Small intestine (tissue), 7 donors: ENCODE data around the gene YARS2. TPM values are rescaled to one million over a fixed set of nuclear protein-coding genes. Genes with fewer than 3 reads are reported as not detected.
"Not testable (repeated sequence)": the region's sequence is repeated elsewhere in the genome, so short reads cannot be mapped to it uniquely, and the experiment has no call there.

Experiments
- DNase-seq, 2 donors: peaks; one replicate each; pipeline versions ENCODE4 v3.0.0 to v3.0.0-alpha.2; 2013
- FAIRE-seq: peaks from 2 replicates; lab custom pipeline; 2012; peaks lifted over from hg19 to GRCh38; lab: Jason Lieb, UNC
- H3K27ac ChIP-seq, 3 donors: one replicate each; pipeline ENCODE4 v1.5.1; 2013; ENCODE audit warnings: low read length in 2 of 3, mild to moderate bottlenecking in 2 of 3, control low read depth in 1 of 3, inconsistent platforms in 1 of 3, low read depth in 1 of 3, moderate library complexity in 1 of 3
- H3K27me3 ChIP-seq, 3 donors: one replicate each; pipeline ENCODE4 v1.6.1; 2013; ENCODE audit warnings: low read length in 3 of 3, inconsistent platforms in 1 of 3; ENCODE audit not compliant: control insufficient read depth in 3 of 3, insufficient read depth in 3 of 3
- H3K36me3 ChIP-seq, 3 donors: one replicate each; pipeline ENCODE4 v1.6.1; 2013; ENCODE audit warnings: low read length in 3 of 3, inconsistent platforms in 1 of 3, low read depth in 1 of 3, mild to moderate bottlenecking in 1 of 3, moderate library complexity in 1 of 3; ENCODE audit not compliant: control insufficient read depth in 3 of 3, insufficient read depth in 2 of 3
- H3K4me1 ChIP-seq, 3 donors: one replicate each; pipeline ENCODE4 v1.6.1; 2013; ENCODE audit warnings: low read length in 2 of 3, inconsistent platforms in 1 of 3, low read depth in 1 of 3, mild to moderate bottlenecking in 1 of 3, moderate library complexity in 1 of 3; ENCODE audit not compliant: control insufficient read depth in 3 of 3, insufficient read depth in 2 of 3
- H3K4me3 ChIP-seq, 3 donors: one replicate each; pipeline ENCODE4 v1.5.1; 2013; ENCODE audit warnings: low read length in 3 of 3, control low read depth in 1 of 3, inconsistent platforms in 1 of 3, low read depth in 1 of 3, mild to moderate bottlenecking in 1 of 3, moderate library complexity in 1 of 3
- H3K9me3 ChIP-seq, 2 donors: one replicate each; pipeline ENCODE4 v1.6.1; 2013; ENCODE audit warnings: low read depth in 1 of 2, low read length in 1 of 2; ENCODE audit not compliant: control insufficient read depth in 2 of 2, insufficient read depth in 1 of 2
- WGBS, 3 donors: extraction: QIAGEN DNeasy Blood & Tissue Kit; methylation state at CpG; one replicate each; pipeline ENCODE4 v1.1.7; 2013; 5-methylcytosine and 5-hydroxymethylcytosine counted together
- polyA plus RNA-seq, 4 donors: library from polyadenylated mRNA; stranded (reverse) in 3 of 4; unstranded in 1 of 4; fragments of 200-250 nt in 3 of 4; fragments of 120-200 nt in 1 of 4; gene quantifications; one replicate each; pipeline versions ENCODE4 v1.2.1 to v1.2.3, GENCODE V29; 2013
- donor health status: healthy with polysubstance abuse.
- donor health status: control.
- donor health status: control.
- donor health status: Bipolar disorder and iron deficiency.
- donor health status: healthy.

YARS2 gene
- polyA plus RNA-seq, 4 donors = 5.4 to 19.0 (median 13.0) TPM

DNA sequence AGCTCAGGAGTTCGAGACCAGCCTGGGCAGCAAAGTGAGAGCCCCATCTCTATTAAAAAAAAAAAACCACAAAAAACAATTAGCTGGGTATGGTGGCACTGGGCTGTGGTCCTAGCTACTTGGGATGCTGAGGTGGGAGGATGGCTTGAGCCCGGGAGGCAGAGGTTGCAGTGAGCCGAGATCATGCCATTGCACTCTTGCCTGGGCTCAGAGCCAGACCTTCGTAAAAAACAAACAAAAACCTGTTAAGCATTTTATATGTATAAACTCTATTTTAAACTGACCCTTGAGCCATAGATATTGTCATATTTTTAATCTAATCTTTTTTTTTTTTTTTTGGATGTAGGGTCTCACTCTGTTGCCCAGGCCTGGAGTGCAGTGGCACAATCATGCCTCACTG lies 40.9 kb downstream of the YARS2 start:
- no peak for DNase-seq
- whole genome bisulfite sequencing, 3 donors = 38 to 70% (median 39%) methylated on average over 4 of the region's 4 CpGs
- H3K27me3 ChIP-seq = no peaks in the 10 kb centered on the region
- H3K27ac ChIP-seq = no peak overlapping the region
- no peak for FAIRE-seq
- H3K36me3 ChIP-seq = peaks cover 0 to 25% (median 6%) of the 10 kb centered on the region in 3 donors
- H3K4me1 ChIP-seq = no peaks in the 10 kb centered on the region
- no peak overlapping the region for H3K4me3 ChIP-seq
- no peaks in the 10 kb centered on the region for H3K9me3 ChIP-seq

DNA sequence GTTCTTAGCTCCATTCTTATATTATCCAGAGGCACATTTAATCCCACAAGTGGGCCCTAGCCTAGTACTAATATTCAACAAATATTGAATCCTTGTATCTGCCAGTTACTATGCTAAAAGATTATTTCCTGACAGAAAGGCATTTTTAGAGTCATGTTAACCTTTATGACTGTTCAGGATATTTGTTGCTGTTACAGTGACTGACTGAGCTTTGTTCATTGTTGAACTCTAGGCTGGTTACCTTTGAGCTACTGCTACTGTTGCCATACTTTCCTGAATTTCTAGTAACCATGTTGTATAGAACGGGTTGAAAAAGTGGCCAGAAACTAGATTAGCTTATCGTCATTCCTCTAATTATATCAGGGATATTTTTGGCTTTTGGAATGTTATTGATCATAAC lies 46.8 kb downstream of the YARS2 start:
- 91 to 94% (median 91%) methylated on average over 2 of the region's 2 CpGs for WGBS, 3 donors
- H3K27ac ChIP-seq = no peak overlapping the region
- peaks cover 0 to 10% (median 3%) of the 10 kb centered on the region in 3 donors for H3K36me3 ChIP-seq
- no peak for DNase-seq
- H3K27me3 ChIP-seq = no peaks in the 10 kb centered on the region
- FAIRE-seq = no peak
- no peaks in the 10 kb centered on the region for H3K9me3 ChIP-seq
- H3K4me1 ChIP-seq = no peaks in the 10 kb centered on the region
- H3K4me3 ChIP-seq = no peak overlapping the region

DNA sequence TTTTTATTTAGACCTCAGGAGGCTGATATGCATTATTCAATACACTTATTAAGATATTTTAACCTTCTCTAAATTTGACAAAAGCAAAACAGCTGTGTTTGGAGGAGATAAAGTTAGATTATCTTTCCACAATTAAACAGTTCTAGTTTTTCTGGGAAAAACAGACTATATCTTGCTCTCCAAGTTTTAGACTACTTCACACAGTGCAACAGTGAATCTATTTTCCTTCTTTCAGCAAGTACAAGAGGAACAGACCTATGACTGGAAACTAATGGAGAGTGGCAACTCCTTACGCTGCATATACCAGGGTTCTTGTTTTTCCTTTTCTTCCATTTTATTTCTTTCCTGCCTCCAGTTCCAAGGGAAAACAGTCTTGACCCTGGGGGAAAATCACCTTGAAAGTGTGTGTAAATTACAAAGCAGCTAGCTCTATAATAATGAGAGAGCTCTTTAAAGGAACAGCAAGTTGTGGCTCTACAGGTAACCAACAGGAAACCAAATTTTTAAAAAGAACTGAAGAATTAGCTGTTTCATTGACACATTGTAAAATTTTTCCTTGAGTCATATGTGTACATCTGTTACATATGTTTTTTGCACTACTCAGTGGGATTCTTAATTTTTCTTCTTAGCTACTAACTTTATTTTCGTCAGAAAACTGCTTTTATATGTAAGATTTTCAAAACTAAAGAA lies 49.2 kb downstream of the YARS2 start:
- peaks cover 0 to 9% (median 3%) of the 10 kb centered on the region in 3 donors for H3K36me3 ChIP-seq
- H3K27me3 ChIP-seq = no peaks in the 10 kb centered on the region
- DNase-seq (no peak), FAIRE-seq (no peak)
- H3K4me1 ChIP-seq = no peaks in the 10 kb centered on the region
- H3K9me3 ChIP-seq = no peaks in the 10 kb centered on the region
- no peak overlapping the region for H3K4me3 ChIP-seq
- 93 to 98% (median 93%) methylated on average over 2 of the region's 2 CpGs for WGBS, 3 donors
- H3K27ac ChIP-seq = no peak overlapping the region

DNA sequence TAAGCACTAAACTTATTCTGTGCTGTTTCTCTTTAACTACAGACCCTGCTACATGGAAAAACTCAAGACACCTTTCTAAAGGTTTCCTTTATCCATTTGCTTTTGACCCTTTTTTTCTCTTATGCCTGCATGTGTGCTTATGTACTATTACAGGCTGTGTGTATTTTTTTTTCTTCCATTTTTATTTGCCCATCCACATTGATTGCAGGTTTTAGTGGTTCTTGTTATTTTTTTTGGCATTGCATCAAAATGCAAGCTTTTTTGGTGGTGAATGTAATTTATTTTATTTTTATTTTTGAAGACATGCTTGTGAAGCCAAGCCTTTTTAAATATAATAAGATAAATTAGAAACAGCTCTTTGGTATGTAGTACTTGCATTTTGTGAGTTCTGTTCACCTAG lies 49.9 kb downstream of the YARS2 start:
- Histone ChIP-seq H3K9me3 (no peaks in the 10 kb centered on the region), H3K4me3 (no peak overlapping the region), H3K36me3 (peaks cover 0 to 10% (median 0%) of the 10 kb centered on the region in 3 donors), H3K27ac (no peak overlapping the region), H3K4me1 (no peaks in the 10 kb centered on the region), H3K27me3 (no peaks in the 10 kb centered on the region)
- FAIRE-seq (no peak), DNase-seq (no peak)

DNA sequence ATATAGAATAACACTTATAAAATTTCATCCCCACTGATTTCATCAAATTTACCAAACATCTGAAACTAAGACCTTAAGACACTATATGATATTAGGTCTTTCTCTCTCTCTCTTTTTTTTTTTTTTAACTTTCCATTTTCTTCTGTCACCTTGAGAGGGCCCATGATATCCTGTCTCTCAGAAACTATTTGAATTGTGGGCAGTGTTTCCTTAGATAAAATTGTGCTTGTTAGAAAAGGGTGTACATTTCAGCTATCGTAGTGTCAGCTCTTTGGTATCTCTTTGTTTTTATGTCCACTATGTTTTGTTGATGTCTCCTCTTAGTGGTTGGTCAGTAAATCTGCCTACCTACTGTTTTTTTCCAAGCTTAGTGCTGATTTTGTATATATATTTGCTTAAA lies 52.8 kb downstream of the YARS2 start:
- H3K27me3 ChIP-seq = no peaks in the 10 kb centered on the region
- H3K9me3 ChIP-seq = no peaks in the 10 kb centered on the region
- peaks cover 0 to 10% (median 0%) of the 10 kb centered on the region in 3 donors for H3K36me3 ChIP-seq
- DNase-seq = no peak
- no peaks in the 10 kb centered on the region for H3K4me1 ChIP-seq
- FAIRE-seq = no peak
- no peak overlapping the region for H3K4me3 ChIP-seq
- no peak overlapping the region for H3K27ac ChIP-seq
- 82 to 90% (median 84%) methylated on average over 1 of the region's 1 CpG for WGBS, 3 donors

DNA sequence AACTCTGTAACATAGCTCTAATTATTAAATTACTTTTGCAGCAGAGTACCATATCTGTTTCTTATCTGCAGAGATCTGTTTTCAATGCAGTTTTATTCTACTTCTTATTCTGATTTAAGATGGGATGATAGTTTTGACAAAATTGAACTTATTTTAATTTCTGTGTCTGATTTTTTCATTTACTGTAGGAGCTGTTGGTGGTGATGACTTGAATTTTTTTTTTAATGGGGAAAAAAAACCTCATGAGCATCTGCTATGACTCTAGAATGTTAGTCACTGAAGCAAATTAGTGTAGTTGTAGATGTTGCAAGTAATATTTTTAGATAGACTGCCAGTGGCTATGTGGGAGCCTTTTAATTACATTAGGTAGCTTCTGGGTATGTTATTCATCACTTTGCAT lies 53.2 kb downstream of the YARS2 start:
- H3K9me3 ChIP-seq = no peaks in the 10 kb centered on the region
- H3K27me3 ChIP-seq = no peaks in the 10 kb centered on the region
- H3K27ac ChIP-seq = no peak overlapping the region
- DNase-seq (no peak), FAIRE-seq (no peak)
- H3K4me3 ChIP-seq = no peak overlapping the region
- no peaks in the 10 kb centered on the region for H3K4me1 ChIP-seq
- H3K36me3 ChIP-seq = peaks cover 0 to 7% (median 0%) of the 10 kb centered on the region in 3 donors

DNA sequence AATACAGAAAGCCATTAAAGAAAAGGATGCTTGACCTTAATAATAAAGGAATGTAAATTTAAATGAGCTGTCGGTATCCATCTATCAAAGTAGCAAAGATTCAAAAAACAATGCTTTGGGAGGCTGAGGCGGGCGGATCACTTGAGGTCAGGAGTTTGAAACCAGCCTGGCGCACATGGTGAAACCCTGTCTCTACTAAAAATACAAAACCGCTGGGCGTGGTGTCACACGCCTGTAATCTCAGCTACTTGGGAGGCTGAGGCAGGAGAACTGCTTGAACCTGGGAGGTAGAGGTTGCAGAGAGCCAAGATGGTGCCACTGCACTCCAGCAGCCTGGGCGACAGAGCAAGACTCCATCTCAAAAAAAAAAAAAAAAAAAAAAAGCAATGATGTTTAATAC lies 56.3 kb downstream of the YARS2 start:
- DNase-seq, H3K27ac ChIP-seq, H3K4me3 ChIP-seq, H3K4me1 ChIP-seq, FAIRE-seq, H3K36me3 ChIP-seq, H3K27me3 ChIP-seq: not testable (repeated sequence)
- peaks cover 0 to 13% of the 10 kb centered on the region in 2 donors for H3K9me3 ChIP-seq
- WGBS, 3 donors = 91 to 98% (median 98%) methylated on average over 8 of the region's 8 CpGs

DNA sequence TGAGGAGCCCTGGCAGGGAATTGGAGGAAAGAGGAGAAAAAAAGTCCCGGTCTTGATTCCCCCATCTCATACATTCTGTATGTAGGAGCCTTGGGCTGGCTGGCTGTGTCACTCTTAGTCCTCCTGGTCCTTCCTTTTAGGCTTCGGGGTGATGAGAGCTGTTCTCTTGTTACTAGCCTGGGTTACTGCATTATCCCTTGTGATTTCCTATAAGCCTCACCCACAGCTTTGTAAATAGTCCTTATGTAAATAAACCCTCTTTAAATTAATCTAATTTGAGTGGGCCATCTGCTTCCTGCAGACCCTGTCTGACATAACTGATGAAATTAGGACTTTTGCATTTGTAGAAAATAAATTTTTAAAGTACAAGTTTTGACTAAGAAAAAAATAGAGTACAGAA lies 57.4 kb downstream of the YARS2 start:
- Histone ChIP-seq H3K36me3 (peaks cover 0 to 14% (median 0%) of the 10 kb centered on the region in 3 donors), H3K4me1 (no peaks in the 10 kb centered on the region), H3K27ac (no peak overlapping the region), H3K9me3 (peaks cover 0 to 18% of the 10 kb centered on the region in 2 donors), H3K4me3 (no peak overlapping the region), H3K27me3 (no peaks in the 10 kb centered on the region)
- no peak for FAIRE-seq
- WGBS, 3 donors = 63 to 82% (median 69%) methylated on average over 2 of the region's 2 CpGs
- peak in 1 of 2 donors; percentile 5 for DNase-seq

DNA sequence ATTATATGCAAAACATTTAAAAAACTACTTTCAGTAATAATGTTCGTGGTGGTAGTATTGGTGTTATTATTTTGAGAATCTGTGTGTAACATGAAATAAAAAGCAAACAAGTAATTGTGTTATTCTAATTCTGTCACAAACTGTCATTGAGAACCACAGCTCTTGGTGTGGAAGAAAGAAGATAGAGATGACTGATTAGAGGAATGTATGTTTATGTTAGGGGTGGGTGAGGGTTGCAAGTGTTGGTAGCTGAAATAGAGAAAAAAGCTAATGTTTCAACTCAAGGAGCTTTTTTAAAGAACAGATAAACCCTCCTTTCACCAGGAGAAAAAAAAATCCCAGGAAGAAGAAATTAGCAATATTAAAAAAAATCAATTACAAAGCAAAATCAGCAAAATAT lies 58.3 kb downstream of the YARS2 start:
- no peaks in the 10 kb centered on the region for H3K27me3 ChIP-seq
- H3K4me1 ChIP-seq = no peaks in the 10 kb centered on the region
- no peak for DNase-seq
- FAIRE-seq = no peak
- no peak overlapping the region for H3K27ac ChIP-seq
- H3K4me3 ChIP-seq = no peak overlapping the region
- peaks cover 0 to 18% of the 10 kb centered on the region in 2 donors for H3K9me3 ChIP-seq
- 73 to 90% (median 85%) methylated on average over 1 of the region's 1 CpG for WGBS, 3 donors
- H3K36me3 ChIP-seq = peaks cover 0 to 14% (median 0%) of the 10 kb centered on the region in 3 donors
